Caco-2 (cell line): ENCODE measurements around the gene TIGIT. TPM values are rescaled to one million over a fixed set of nuclear protein-coding genes. Genes with fewer than 3 reads are reported as not detected.

Source experiments
- BruUV-seq: library from RNA; stranded (reverse); fragments of 400-500 nt; replicated peaks from 2 replicates; lab custom pipeline; 2021; lab: Mats Ljungman, UMichigan
- CTCF ChIA-PET: fragments of 300-600 bp; sonication (Branson Sonifier 250); formaldehyde crosslinking; loops from one replicate; lab custom pipeline; 2022; ENCODE audit warnings: antibody characterized with exemption; lab: Charles Lee
- POLR2A ChIA-PET: fragments of 300-600 bp; sonication (Branson Sonifier 250); formaldehyde crosslinking; loops from one replicate; lab custom pipeline; 2022; ENCODE audit warnings: antibody characterized with exemption; lab: Charles Lee
- DNase-seq, 2 experiments: peaks; one replicate each; pipeline versions ENCODE4 v3.0.0 to v3.0.0-alpha.2; 2020 to 2022
- H3K27me3 ChIP-seq: replicated peaks from 2 replicates; pipeline ENCODE4 v1.6.0; 2011; ENCODE audit warnings: low read length; ENCODE audit not compliant: control insufficient read depth, insufficient read depth
- H3K36me3 ChIP-seq: 2 replicates; pipeline ENCODE4 v1.5.1; 2011; ENCODE audit warnings: low read length; ENCODE audit not compliant: control insufficient read depth, insufficient read depth
- H3K4me1 ChIP-seq: fragments of 250-450 bp; sonication (Bioruptor Pico); 2 replicates; pipeline ENCODE4 v1.5.1; 2020; ENCODE audit warnings: mild to moderate bottlenecking
- H3K4me3 ChIP-seq: 2 replicates; pipeline ENCODE4 v1.5.1; 2011; ENCODE audit warnings: low read depth, mild to moderate bottlenecking, control low read depth, low read length
- H3K9me3 ChIP-seq: fragments of 250-450 bp; sonication (Bioruptor Pico); 2 replicates; pipeline ENCODE4 v1.5.1; 2020; ENCODE audit warnings: mild to moderate bottlenecking, moderate library complexity
- H3K27ac Mint-ChIP-seq: one replicate; pipeline ENCODE4 v1.8.0; 2022; ENCODE audit warnings: mixed read lengths; ENCODE audit not compliant: unreplicated experiment
- H3K27me3 Mint-ChIP-seq: one replicate; pipeline ENCODE4 v1.8.0; 2022; ENCODE audit warnings: mixed read lengths; ENCODE audit not compliant: insufficient read depth, unreplicated experiment
- H3K36me3 Mint-ChIP-seq: one replicate; pipeline ENCODE4 v1.8.0; 2022; ENCODE audit warnings: mild to moderate bottlenecking, mixed read lengths; ENCODE audit not compliant: insufficient read depth, unreplicated experiment
- H3K4me1 Mint-ChIP-seq: one replicate; pipeline ENCODE4 v1.8.0; 2022; ENCODE audit warnings: low read depth, mixed read lengths; ENCODE audit not compliant: unreplicated experiment
- H3K4me3 Mint-ChIP-seq: one replicate; pipeline ENCODE4 v1.8.0; 2022; ENCODE audit warnings: mild to moderate bottlenecking, moderate library complexity, mixed read lengths; ENCODE audit not compliant: unreplicated experiment
- H3K9me3 Mint-ChIP-seq: one replicate; pipeline ENCODE4 v1.8.0; 2022; ENCODE audit warnings: mixed read lengths; ENCODE audit not compliant: unreplicated experiment
- intact Hi-C: fragments of 100-400 bp; cut with micrococcal nuclease; formaldehyde crosslinking; loops from one replicate; pipeline ENCODE4 v1.10.0; 2022; ENCODE audit not compliant: unreplicated experiment
- total RNA-seq: library from RNA; stranded (reverse); gene quantifications from 2 replicates; pipeline ENCODE4 v1.2.3, GENCODE V29; 2022
- TF ChIP-seq, protein P1 (sequence below), 2 experiments: fragments of 200-600 bp in 1 of 2; IDR thresholded peaks; 1 replicate in 1 of 2; 2 replicates in 1 of 2; pipeline versions ENCODE4 v1.5.1 to v1.8.0; 2011 to 2022; ENCODE audit warnings: antibody characterized with exemption in 1 of 2, control low read depth in 1 of 2, inconsistent platforms in 1 of 2, low read depth in 1 of 2, low read length in 1 of 2, mild to moderate bottlenecking in 1 of 2, moderate library complexity in 1 of 2; ENCODE audit not compliant: insufficient read depth in 1 of 2, severe bottlenecking in 1 of 2, unreplicated experiment in 1 of 2

Gene TIGIT
- total RNA-seq, 1 experiment from 2014 or later = not detected

DNA sequence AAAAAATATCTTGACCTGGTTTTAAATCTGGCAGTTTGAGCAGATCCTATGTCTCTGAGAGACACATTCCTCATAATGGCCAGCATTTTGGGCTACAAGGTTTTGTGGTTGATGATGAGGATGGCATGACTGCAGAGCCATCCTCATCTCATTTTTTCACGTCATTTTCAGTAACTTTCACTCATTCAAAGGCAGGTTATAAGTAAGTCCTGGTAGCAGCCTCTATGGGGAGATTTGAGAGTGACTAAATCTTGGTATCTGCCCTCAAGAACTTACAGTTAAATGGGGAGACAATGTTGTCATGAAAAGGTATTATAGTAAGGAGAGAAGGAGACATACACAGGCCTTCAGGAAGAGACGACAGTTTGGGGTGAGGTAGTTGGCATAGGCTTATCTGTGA lies 14.5 kb downstream of the TIGIT start:
- no TSS peak for BruUV-seq
- ChIA-PET POLR2A (no interaction called here), CTCF (interaction anchor here (0.8 kb wide), 1 partner anchor 153 kb away, joined by 4 read pairs; no protein-coding TSS in a partner anchor)
- TF ChIP-seq, protein P1, sequence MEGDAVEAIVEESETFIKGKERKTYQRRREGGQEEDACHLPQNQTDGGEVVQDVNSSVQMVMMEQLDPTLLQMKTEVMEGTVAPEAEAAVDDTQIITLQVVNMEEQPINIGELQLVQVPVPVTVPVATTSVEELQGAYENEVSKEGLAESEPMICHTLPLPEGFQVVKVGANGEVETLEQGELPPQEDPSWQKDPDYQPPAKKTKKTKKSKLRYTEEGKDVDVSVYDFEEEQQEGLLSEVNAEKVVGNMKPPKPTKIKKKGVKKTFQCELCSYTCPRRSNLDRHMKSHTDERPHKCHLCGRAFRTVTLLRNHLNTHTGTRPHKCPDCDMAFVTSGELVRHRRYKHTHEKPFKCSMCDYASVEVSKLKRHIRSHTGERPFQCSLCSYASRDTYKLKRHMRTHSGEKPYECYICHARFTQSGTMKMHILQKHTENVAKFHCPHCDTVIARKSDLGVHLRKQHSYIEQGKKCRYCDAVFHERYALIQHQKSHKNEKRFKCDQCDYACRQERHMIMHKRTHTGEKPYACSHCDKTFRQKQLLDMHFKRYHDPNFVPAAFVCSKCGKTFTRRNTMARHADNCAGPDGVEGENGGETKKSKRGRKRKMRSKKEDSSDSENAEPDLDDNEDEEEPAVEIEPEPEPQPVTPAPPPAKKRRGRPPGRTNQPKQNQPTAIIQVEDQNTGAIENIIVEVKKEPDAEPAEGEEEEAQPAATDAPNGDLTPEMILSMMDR (IDR thresholded peaks at IDR 0.05; ENCODE audit: insufficient read depth in 1 of 2, low read depth in 1 of 2, low read length in 1 of 2, severe bottlenecking in 1 of 2, unreplicated experiment in 1 of 2) = no peak
- Mint-ChIP-seq H3K36me3 (no peaks in the 10 kb centered on the region), H3K9me3 (no peaks in the 10 kb centered on the region), H3K4me3 (no peak overlapping the region), H3K4me1 (peaks cover 12% of the 10 kb centered on the region), H3K27ac (no peak overlapping the region), H3K27me3 (peaks cover 3% of the 10 kb centered on the region)
- H3K27me3 ChIP-seq = no peaks in the 10 kb centered on the region; the same call in 1 of the 2 replicates
- no peak overlapping the region for H3K4me3 ChIP-seq
- intact Hi-C loops = no loop called here
- no peaks in the 10 kb centered on the region for H3K9me3 ChIP-seq
- H3K36me3 ChIP-seq = no peaks in the 10 kb centered on the region
- no peak for DNase-seq
- no peaks in the 10 kb centered on the region for H3K4me1 ChIP-seq

GRCh38 chr3:114308830-114309229 lies 15.0 kb downstream of the TIGIT start:
- Histone ChIP-seq H3K4me1 (no peaks in the 10 kb centered on the region), H3K27me3 (no peaks in the 10 kb centered on the region; the same call in 1 of the 2 replicates), H3K9me3 (no peaks in the 10 kb centered on the region), H3K4me3 (no peak overlapping the region), H3K36me3 (no peaks in the 10 kb centered on the region)
- Mint-ChIP-seq H3K4me1 (peaks cover 12% of the 10 kb centered on the region), H3K9me3 (no peaks in the 10 kb centered on the region), H3K4me3 (no peak overlapping the region), H3K27me3 (peaks cover 3% of the 10 kb centered on the region), H3K36me3 (no peaks in the 10 kb centered on the region), H3K27ac (no peak overlapping the region)
- intact Hi-C loops = no loop called here
- ChIA-PET CTCF (no interaction called here), POLR2A (no interaction called here)
- TF ChIP-seq, protein P1 (IDR thresholded peaks at IDR 0.05; ENCODE audit: insufficient read depth in 1 of 2, low read depth in 1 of 2, low read length in 1 of 2, severe bottlenecking in 1 of 2, unreplicated experiment in 1 of 2) = no peak
- no peak for DNase-seq
- no TSS peak for BruUV-seq

- TF ChIP-seq, protein P1 (IDR thresholded peaks at IDR 0.05; ENCODE audit: insufficient read depth in 1 of 2, low read depth in 1 of 2, low read length in 1 of 2, severe bottlenecking in 1 of 2, unreplicated experiment in 1 of 2) = no peak
- H3K4me3 Mint-ChIP-seq = no peak overlapping the region
- POLR2A ChIA-PET = no interaction called here
- intact Hi-C loops = no loop called here
- BruUV-seq = no TSS peak
- peaks cover 12% of the 10 kb centered on the region for H3K4me1 Mint-ChIP-seq
- H3K36me3 ChIP-seq = no peaks in the 10 kb centered on the region
- H3K36me3 Mint-ChIP-seq = no peaks in the 10 kb centered on the region
- H3K4me1 ChIP-seq = no peaks in the 10 kb centered on the region
- no peak overlapping the region for H3K4me3 ChIP-seq
- H3K9me3 Mint-ChIP-seq = no peaks in the 10 kb centered on the region
- no peaks in the 10 kb centered on the region for H3K27me3 Mint-ChIP-seq
- CTCF ChIA-PET = interaction anchor here (1.3 kb wide), 1 partner anchor 11 kb away, joined by 4 read pairs; no protein-coding TSS in a partner anchor
- no peak for DNase-seq
- H3K27ac Mint-ChIP-seq = no peak overlapping the region
- H3K9me3 ChIP-seq = no peaks in the 10 kb centered on the region
- no peaks in the 10 kb centered on the region for H3K27me3 ChIP-seq
These were observed 16.9 kb downstream of the TIGIT start for GRCh38 chr3:114310695-114311094.
